ENCODE measurements around the gene SPDYE3. TPM values are rescaled to one million over a fixed set of nuclear protein-coding genes. Genes with fewer than 3 reads are reported as not detected.

Gene SPDYE3
- not detected in 2 replicates for total RNA-seq

GRCh38 chr7:100307402-100307801, at the start of gene SPDYE3:
SPDYE3 (plus strand) TSS chr7:100307702; CDS start chr7:100307886, 184 bp downstream.

GRCh38 chr7:100358027-100358856, 50.7 kb downstream of the SPDYE3 start, which contains the start of gene PILRB:
PILRB (plus strand) TSS chr7:100358117; CDS start chr7:100358303, 186 bp downstream.

Other genes with a start within 250 kb of the SPDYE3 start
- gene ZNF3, start 226.0 kb upstream of the SPDYE3 start, total RNA-seq = 24.7 and 28.8 TPM in 2 replicates
- gene COPS6, start 218.7 kb upstream of the SPDYE3 start, total RNA-seq = 133 and 170 TPM in 2 replicates
- gene MCM7, start 206.3 kb upstream of the SPDYE3 start, total RNA-seq = 18.2 and 18.8 TPM in 2 replicates
- gene AP4M1, start 206.1 kb upstream of the SPDYE3 start, total RNA-seq = 22.0 and 29.0 TPM in 2 replicates
- 21.8 and 27.4 TPM in 2 replicates for gene TAF6, start 188.3 kb upstream of the SPDYE3 start, total RNA-seq
- 35.8 and 61.8 TPM in 2 replicates for gene CNPY4, start 188.1 kb upstream of the SPDYE3 start, total RNA-seq
- gene MBLAC1, start 180.7 kb upstream of the SPDYE3 start, total RNA-seq = 2.4 and 2.5 TPM in 2 replicates
- gene LAMTOR4, start 158.8 kb upstream of the SPDYE3 start, total RNA-seq = 90.4 and 133 TPM in 2 replicates
- gene TRAPPC14, start 149.0 kb upstream of the SPDYE3 start, total RNA-seq = 5.8 and 10.4 TPM in 2 replicates
- gene GAL3ST4, start 139.1 kb upstream of the SPDYE3 start, total RNA-seq = 1.8 and 2.4 TPM in 2 replicates
- 0.85 and 1.1 TPM in 2 replicates for gene GPC2, start 130.3 kb upstream of the SPDYE3 start, total RNA-seq
- 0.28 TPM in 2 replicates for gene STAG3, start 129.8 kb upstream of the SPDYE3 start, total RNA-seq
- not detected in 2 replicates for gene PVRIG, start 87.8 kb upstream of the SPDYE3 start, total RNA-seq
- gene PILRB, start 50.4 kb downstream of the SPDYE3 start, total RNA-seq = 3.7 and 6.6 TPM in 2 replicates
- 0.18 and 0.28 TPM in 2 replicates for gene PILRA, start 65.8 kb downstream of the SPDYE3 start, total RNA-seq
- 1.6 and 2.8 TPM in 2 replicates for gene ZCWPW1, start 121.0 kb downstream of the SPDYE3 start, total RNA-seq
- 21.6 and 28.8 TPM in 2 replicates for gene MEPCE, start 122.1 kb downstream of the SPDYE3 start, total RNA-seq
- gene PPP1R35, start 128.8 kb downstream of the SPDYE3 start, total RNA-seq = 9.7 and 13.7 TPM in 2 replicates
- gene SPACDR, start 156.6 kb downstream of the SPDYE3 start, total RNA-seq = 0.14 and 0.28 TPM in 2 replicates
- 12.1 and 15.0 TPM in 2 replicates for gene TSC22D4, start 171.5 kb downstream of the SPDYE3 start, total RNA-seq
- 0.14 and 0.74 TPM in 2 replicates for gene NYAP1, start 176.2 kb downstream of the SPDYE3 start, total RNA-seq
- 2.4 and 3.0 TPM in 2 replicates for gene AGFG2, start 231.5 kb downstream of the SPDYE3 start, total RNA-seq